Heart left ventricle (tissue), 13 donors: ENCODE results near the gene NLK.

ENCODE experiments used
- CTCF ChIP-seq, 12 donors: fragments of 200-600 bp; sonication (generic) in 4 of 12; IDR thresholded peaks; one replicate each; pipeline versions ENCODE4 v1.5.0 to v1.8.0; 2018 to 2022; ENCODE audit warnings: antibody characterized with exemption in 12 of 12, mild to moderate bottlenecking in 5 of 12
- POLR2A ChIP-seq, 2 donors: fragments of 450-650 bp; IDR thresholded peaks; one replicate each; pipeline ENCODE4 v1.6.1; 2017; ENCODE audit warnings: antibody characterized with exemption in 2 of 2, mild to moderate bottlenecking in 2 of 2, moderate library complexity in 2 of 2
- donor health status: ischemic (EF 13 %, LVEDD 7.1; RV severe dilation, severe dysfunction).
- donor health status: DM: no; HTN: yes; CAD: no.
- donor health status: DM: no; HTN: no; CAD: no.
- donor health status: ischemic (EF 25% LVEDD 6.9; RV normal size, moderate dysfunction).
- donor health status: ischemic (EF 25% LVEDD 5.7; RV mildly dilated, moderate dysfunction).
- donor health status: ischemic (EF 35%, LVEDD 5.7; RV mildly dilated, moderate dysfunction).
- donor health status: nonischemic (EF 11% LVEDD 7.7; RV severe dilation, severe dysfunction).
- donor health status: DM: yes; HTN: yes; CAD: no.
- donor health status: PGD.
- donor health status: ischemic (EF 29% LVEDD 5.4; RV normal size, mild dysfunction).
- donor health status: nonischemic (EF 23%, LVEDD 6.1; RV moderate dilation, normal function).

DNA sequence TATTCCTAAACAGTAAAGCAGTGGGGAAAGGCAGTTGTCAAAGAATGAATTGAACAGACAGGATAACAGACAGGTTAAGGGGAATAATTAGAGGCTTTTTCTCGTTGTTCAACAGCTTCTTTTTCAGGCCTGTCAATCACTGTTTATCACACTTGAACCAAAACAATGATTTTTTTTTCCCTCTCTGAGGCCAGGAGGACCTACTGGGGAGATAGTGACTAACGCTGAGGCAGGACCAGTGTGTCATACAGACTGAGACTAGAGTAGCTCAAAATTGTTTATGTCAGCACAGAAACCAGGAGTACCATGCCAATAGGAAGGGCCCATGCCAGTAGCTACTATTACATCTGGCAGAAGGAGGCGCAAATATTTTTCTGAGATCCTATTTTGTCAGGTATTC, 41.3 kb upstream of the NLK start:
- no peak for TF ChIP-seq POLR2A (IDR thresholded peaks at IDR 0.05)
- TF ChIP-seq CTCF (IDR thresholded peaks at IDR 0.05) = no peak
